ENCODE measurements around the gene GRAP2. TPM values are rescaled to one million over a fixed set of nuclear protein-coding genes. Genes with fewer than 3 reads are reported as not detected.
A peak's percentile ranks its signal among the peaks of the same experiment; 100 is the strongest.

The GRAP2 gene
- total RNA-seq, 1 donor from 2014 or later, result not detected

DNA sequence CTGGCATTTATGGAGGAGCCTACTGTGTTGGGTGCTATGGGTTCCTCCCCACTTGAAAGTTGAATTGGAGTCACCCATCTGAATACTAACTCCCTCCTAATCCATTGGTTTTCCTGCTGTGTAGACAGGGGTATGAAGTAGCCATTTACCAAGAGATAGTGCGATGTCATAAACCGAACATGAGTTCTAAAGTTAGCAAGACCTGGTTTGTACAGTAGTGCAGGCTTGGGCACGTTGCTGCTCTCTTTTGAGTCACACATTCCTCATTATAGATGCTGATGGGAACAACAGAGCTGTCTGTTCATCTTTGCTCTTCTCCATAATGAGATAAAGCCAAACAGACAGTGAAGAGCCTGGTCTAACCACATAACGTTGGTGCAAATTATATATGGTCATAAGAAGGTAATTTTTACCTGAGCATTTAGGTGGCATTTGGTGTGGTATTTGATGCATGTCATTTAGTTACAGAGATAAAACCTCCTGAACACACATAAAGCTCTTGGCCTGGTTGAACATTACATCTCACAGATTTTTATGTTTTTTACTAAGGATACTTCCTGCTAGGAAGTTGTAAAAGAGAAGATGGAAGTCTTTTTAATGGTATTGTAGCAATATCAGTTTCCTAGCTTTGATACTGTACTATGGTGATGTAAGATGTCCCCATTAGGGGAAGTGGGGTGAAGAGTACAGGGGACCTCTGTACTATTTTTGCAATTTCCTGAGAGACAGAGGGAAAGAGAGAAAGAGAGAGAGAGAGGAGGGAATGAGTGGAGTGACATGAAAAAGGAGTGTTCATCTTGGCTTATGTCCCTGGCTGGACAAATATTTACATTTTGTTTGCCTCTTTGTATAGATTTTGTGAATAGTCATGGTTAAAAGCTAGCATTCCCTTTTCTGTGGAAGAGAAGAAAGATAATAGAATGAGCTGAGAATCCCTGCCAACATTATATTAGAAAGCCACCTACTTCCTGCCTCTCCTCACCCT, 27.9 kb downstream of the GRAP2 start:
- H3K36me3 ChIP-seq (ENCODE audit: control insufficient read depth, insufficient read depth, low read length), result no peaks in the 10 kb centered on the region
- FAIRE-seq (peak; percentile 62), DNase-seq (ENCODE audit: low read depth) (peak; percentile 83)
- no peak overlapping the region for H3K4me3 ChIP-seq (ENCODE audit: low read depth, low read length)
- H3K27me3 ChIP-seq (ENCODE audit: control insufficient read depth, insufficient read depth, low read length), result peaks cover 1% of the 10 kb centered on the region
- TF ChIP-seq, protein P1, sequence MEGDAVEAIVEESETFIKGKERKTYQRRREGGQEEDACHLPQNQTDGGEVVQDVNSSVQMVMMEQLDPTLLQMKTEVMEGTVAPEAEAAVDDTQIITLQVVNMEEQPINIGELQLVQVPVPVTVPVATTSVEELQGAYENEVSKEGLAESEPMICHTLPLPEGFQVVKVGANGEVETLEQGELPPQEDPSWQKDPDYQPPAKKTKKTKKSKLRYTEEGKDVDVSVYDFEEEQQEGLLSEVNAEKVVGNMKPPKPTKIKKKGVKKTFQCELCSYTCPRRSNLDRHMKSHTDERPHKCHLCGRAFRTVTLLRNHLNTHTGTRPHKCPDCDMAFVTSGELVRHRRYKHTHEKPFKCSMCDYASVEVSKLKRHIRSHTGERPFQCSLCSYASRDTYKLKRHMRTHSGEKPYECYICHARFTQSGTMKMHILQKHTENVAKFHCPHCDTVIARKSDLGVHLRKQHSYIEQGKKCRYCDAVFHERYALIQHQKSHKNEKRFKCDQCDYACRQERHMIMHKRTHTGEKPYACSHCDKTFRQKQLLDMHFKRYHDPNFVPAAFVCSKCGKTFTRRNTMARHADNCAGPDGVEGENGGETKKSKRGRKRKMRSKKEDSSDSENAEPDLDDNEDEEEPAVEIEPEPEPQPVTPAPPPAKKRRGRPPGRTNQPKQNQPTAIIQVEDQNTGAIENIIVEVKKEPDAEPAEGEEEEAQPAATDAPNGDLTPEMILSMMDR (IDR thresholded peaks at IDR 0.05; ENCODE audit: insufficient read depth, low read length, severe bottlenecking), result no peak

DNA sequence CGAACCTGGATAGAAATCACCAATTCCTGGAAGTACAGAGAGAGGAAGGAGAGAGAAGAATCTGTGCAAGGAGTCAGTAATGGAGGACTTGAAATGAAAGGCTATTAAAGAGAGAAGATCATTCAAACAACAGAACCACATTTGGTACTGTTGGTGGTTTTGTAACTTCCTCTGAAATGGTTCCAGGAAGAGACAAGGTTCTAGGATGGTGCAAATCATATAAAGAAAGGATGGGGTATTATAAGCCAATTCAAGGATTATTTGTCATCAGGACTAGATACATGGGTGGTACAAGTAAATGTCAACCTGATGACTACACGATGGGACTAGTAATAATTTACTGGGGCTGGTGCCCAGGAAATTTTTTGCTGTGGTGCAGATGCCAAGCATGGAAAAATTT, 30.4 kb downstream of the GRAP2 start:
- H3K27me3 ChIP-seq (ENCODE audit: control insufficient read depth, insufficient read depth, low read length), result peaks cover 3% of the 10 kb centered on the region
- H3K4me3 ChIP-seq (ENCODE audit: low read depth, low read length), result no peak overlapping the region
- TF ChIP-seq, protein P1 (IDR thresholded peaks at IDR 0.05; ENCODE audit: insufficient read depth, low read length, severe bottlenecking), result no peak
- H3K36me3 ChIP-seq (ENCODE audit: control insufficient read depth, insufficient read depth, low read length), result no peaks in the 10 kb centered on the region
- FAIRE-seq (no peak), DNase-seq (ENCODE audit: low read depth) (no peak)

- Histone ChIP-seq H3K4me3 (ENCODE audit: low read depth, low read length) (no peak overlapping the region), H3K27me3 (ENCODE audit: control insufficient read depth, insufficient read depth, low read length) (peaks cover 5% of the 10 kb centered on the region), H3K36me3 (ENCODE audit: control insufficient read depth, insufficient read depth, low read length) (no peaks in the 10 kb centered on the region)
- FAIRE-seq (no peak), DNase-seq (ENCODE audit: low read depth) (peak; percentile 50)
- TF ChIP-seq, protein P1 (IDR thresholded peaks at IDR 0.05; ENCODE audit: insufficient read depth, low read length, severe bottlenecking), result no peak
Measured at GRCh38 chr22:39932166-39932565, 31.3 kb downstream of the GRAP2 start.

- Histone ChIP-seq H3K27me3 (ENCODE audit: control insufficient read depth, insufficient read depth, low read length) (peaks cover 5% of the 10 kb centered on the region), H3K36me3 (ENCODE audit: control insufficient read depth, insufficient read depth, low read length) (no peaks in the 10 kb centered on the region), H3K4me3 (ENCODE audit: low read depth, low read length) (no peak overlapping the region)
- TF ChIP-seq, protein P1 (IDR thresholded peaks at IDR 0.05; ENCODE audit: insufficient read depth, low read length, severe bottlenecking), result peak; percentile 39
- no peak for FAIRE-seq
- DNase-seq (ENCODE audit: low read depth), result peak; percentile 13
Measured at GRCh38 chr22:39932918-39933649, 32.2 kb downstream of the GRAP2 start.

GRCh38 chr22:39933741-39934140, 32.9 kb downstream of the GRAP2 start:
- DNase-seq (ENCODE audit: low read depth), result no peak
- H3K36me3 ChIP-seq (ENCODE audit: control insufficient read depth, insufficient read depth, low read length), result no peaks in the 10 kb centered on the region
- TF ChIP-seq, protein P1 (IDR thresholded peaks at IDR 0.05; ENCODE audit: insufficient read depth, low read length, severe bottlenecking), result no peak
- H3K4me3 ChIP-seq (ENCODE audit: low read depth, low read length), result no peak overlapping the region
- H3K27me3 ChIP-seq (ENCODE audit: control insufficient read depth, insufficient read depth, low read length), result peaks cover 5% of the 10 kb centered on the region
- FAIRE-seq, result no peak
